H1 (cell line): ENCODE measurements around the gene GINS3. TPM values are rescaled to one million over a fixed set of nuclear protein-coding genes. Genes with fewer than 3 reads are reported as not detected.

Experiments used
- ASH2L ChIP-seq: fragments of 200-600, 300-600 bp; sonication (generic); IDR thresholded peaks from one replicate; pipeline ENCODE4 v1.7.1; 2017; ENCODE audit warnings: low read length
- CBX5 ChIP-seq: fragments of 300-800, 300-1000 bp; sonication (generic); IDR thresholded peaks from 2 replicates; pipeline ENCODE4 v1.7.1; 2016; ENCODE audit warnings: antibody characterized with exemption, low read length, low read depth
- CHD2 ChIP-seq: IDR thresholded peaks from 2 replicates; pipeline ENCODE4 v1.6.1; 2012; ENCODE audit warnings: low read length, improper control_type of control experiment
- CREB1 ChIP-seq: IDR thresholded peaks from 2 replicates; pipeline ENCODE4 v1.6.1; 2012; ENCODE audit warnings: inconsistent platforms
- E2F6 ChIP-seq: IDR thresholded peaks from 2 replicates; pipeline ENCODE4 v1.6.1; 2012; ENCODE audit warnings: inconsistent platforms
- EP300 ChIP-seq, 2 experiments: IDR thresholded peaks; 1 replicate in 1 of 2; 2 replicates in 1 of 2; pipeline ENCODE4 v1.6.1; 2011 to 2012; ENCODE audit warnings: low read depth in 2 of 2, low read length in 2 of 2, mild to moderate bottlenecking in 2 of 2, borderline replicate concordance in 1 of 2, inconsistent platforms in 1 of 2, moderate library complexity in 1 of 2
- EZH2 ChIP-seq: fragments of 200-600 bp; sonication (generic); IDR thresholded peaks from 2 replicates; pipeline ENCODE4 v1.7.1; 2012; ENCODE audit warnings: low read depth, mild to moderate bottlenecking, moderate library complexity, low read length, inconsistent platforms; ENCODE audit not compliant: severe bottlenecking
- FOSL1 ChIP-seq: IDR thresholded peaks from 2 replicates; pipeline ENCODE4 v1.6.1; 2011; ENCODE audit warnings: mild to moderate bottlenecking, low read depth, low read length, moderate library complexity; ENCODE audit not compliant: insufficient read depth
- GTF2F1 ChIP-seq: IDR thresholded peaks from 2 replicates; pipeline ENCODE4 v1.6.1; 2012; ENCODE audit warnings: low read depth, low read length, improper control_type of control experiment, borderline replicate concordance
- HDAC2 ChIP-seq, 2 experiments: fragments of 300-600 bp in 1 of 2; sonication (generic) in 1 of 2; IDR thresholded peaks; 2 replicates each; pipeline ENCODE4 v1.6.1; 2011 to 2012; ENCODE audit warnings: low read depth in 2 of 2, low read length in 2 of 2, mild to moderate bottlenecking in 2 of 2, moderate library complexity in 2 of 2, borderline replicate concordance in 1 of 2, inconsistent platforms in 1 of 2
- HDAC6 ChIP-seq: IDR thresholded peaks from one replicate; pipeline ENCODE4 v1.7.1; 2012; ENCODE audit warnings: low read depth, mild to moderate bottlenecking, inconsistent platforms, low read length, moderate library complexity
- KDM4A ChIP-seq: IDR thresholded peaks from one replicate; pipeline ENCODE4 v1.7.1; 2012; ENCODE audit warnings: low read depth, mild to moderate bottlenecking, moderate library complexity, low read length, inconsistent platforms; ENCODE audit not compliant: severe bottlenecking
- MAFK ChIP-seq: IDR thresholded peaks from 2 replicates; pipeline ENCODE4 v1.6.1; 2012; ENCODE audit warnings: low read depth, mild to moderate bottlenecking, improper control_type of control experiment, low read length
- POU5F1 ChIP-seq: IDR thresholded peaks from 2 replicates; pipeline ENCODE4 v1.6.1; 2011; ENCODE audit warnings: low read depth, mild to moderate bottlenecking, low read length, moderate library complexity
- SAP30 ChIP-seq: fragments of 300-600 bp; sonication (generic); IDR thresholded peaks from 2 replicates; pipeline ENCODE4 v1.7.1; 2012; ENCODE audit warnings: low read length, moderate library complexity, mild to moderate bottlenecking, inconsistent platforms; ENCODE audit not compliant: insufficient read depth, insufficient replicate concordance
- SUZ12 ChIP-seq: fragments of 200-600 bp; sonication (generic); IDR thresholded peaks from 2 replicates; pipeline ENCODE4 v1.6.1; 2012; ENCODE audit warnings: mild to moderate bottlenecking, inconsistent platforms, low read length, moderate library complexity, mixed read lengths
- TAF1 ChIP-seq: IDR thresholded peaks from 2 replicates; pipeline ENCODE4 v1.6.1; 2011; ENCODE audit warnings: mild to moderate bottlenecking, low read depth, low read length
- TAF7 ChIP-seq: optimal IDR thresholded peaks from 2 replicates; pipeline ENCODE3; 2011; ENCODE audit warnings: low read depth, mild to moderate bottlenecking, inconsistent platforms, low read length, moderate library complexity, borderline replicate concordance
- polyA plus RNA-seq, 7 experiments: library from polyadenylated mRNA; depleted of rRNA in 3 of 7; stranded (reverse) in 5 of 7; unstranded in 2 of 7; fragments of >200 nt in 5 of 7; fragments of 200-250 nt in 2 of 7; gene quantifications; 1 replicate in 5 of 7; 2 replicates in 1 of 7; 4 replicates in 1 of 7; pipeline versions ENCODE4 v1.2.1 to v1.2.3, GENCODE V29; 2011 to 2013; ENCODE audit warnings: missing spikeins in 2 of 7, mixed read lengths in 2 of 7
- total RNA-seq: library from RNA; stranded (reverse); fragmentation: NEBNext Ultra II Directional; extraction: Animal tissue kit (Norgen Biotek cat#: 25700); gene quantifications from 2 replicates; pipeline ENCODE4 v1.2.1, GENCODE V29; 2021
- TF ChIP-seq, protein P1 (sequence below): IDR thresholded peaks from 2 replicates; pipeline ENCODE4 v1.6.1; 2012; ENCODE audit warnings: low read length, inconsistent platforms

The GINS3 gene
- total and polyA plus RNA-seq, 2 of the 8 experiments (the other 6 are each of a cell fraction or from before 2014, with no cell fraction given) = 12.9 to 15.4 TPM

DNA sequence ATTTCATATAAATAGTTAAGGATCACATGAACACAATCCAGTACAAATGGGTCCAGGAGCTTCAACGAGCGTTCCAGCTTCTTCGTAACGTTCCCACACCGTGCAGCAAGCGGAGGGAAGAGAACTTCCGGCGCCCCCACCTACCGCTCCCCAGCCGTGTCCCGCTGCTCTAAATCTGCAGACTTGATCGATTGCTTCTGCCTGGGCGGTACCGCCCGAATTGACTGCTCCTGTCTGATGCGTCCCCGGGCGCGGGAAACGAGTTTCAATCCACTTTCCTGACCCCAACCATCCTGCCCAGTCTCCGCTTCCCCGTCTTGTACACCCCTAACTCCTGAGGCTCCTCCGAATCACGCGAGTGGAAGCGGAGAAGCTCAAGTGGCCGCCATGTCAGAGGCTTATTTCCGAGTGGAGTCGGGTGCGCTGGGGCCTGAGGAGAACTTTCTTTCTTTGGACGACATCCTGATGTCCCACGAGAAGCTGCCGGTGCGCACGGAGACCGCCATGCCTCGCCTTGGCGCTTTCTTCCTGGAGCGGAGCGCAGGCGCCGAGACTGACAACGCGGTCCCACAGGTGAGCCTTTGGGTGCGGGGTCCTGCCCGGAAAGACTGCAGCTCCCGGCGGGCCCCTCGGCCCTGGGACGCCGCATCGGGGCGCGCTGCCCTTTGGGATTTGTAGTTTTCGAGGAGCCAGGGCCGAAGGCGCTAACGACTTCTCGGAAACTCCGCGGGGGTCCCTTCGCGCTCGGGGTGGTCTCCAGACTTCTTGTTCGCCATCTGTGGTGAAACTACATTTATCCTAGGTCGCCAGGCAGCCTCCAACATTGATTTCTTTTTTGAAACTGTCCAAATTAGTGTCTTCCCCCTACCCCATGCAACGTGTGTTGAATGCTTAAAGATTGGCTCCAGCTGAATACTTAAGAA lies at the start of gene GINS3 (continued):
- TF ChIP-seq E2F6 = peak; percentile 98
- TF ChIP-seq TAF7 = no peak
- no peak for TF ChIP-seq SUZ12
- TF ChIP-seq HDAC2 (IDR thresholded peaks at IDR 0.05; ENCODE audit: borderline replicate concordance in 1 of 2, low read depth in 2 of 2, low read length in 2 of 2) = peak; percentile 33 to 84; a peak in 2 of 4 replicates
- TF ChIP-seq ASH2L = peak; percentile 98
- TF ChIP-seq GTF2F1 = no peak
- TF ChIP-seq, protein P1, sequence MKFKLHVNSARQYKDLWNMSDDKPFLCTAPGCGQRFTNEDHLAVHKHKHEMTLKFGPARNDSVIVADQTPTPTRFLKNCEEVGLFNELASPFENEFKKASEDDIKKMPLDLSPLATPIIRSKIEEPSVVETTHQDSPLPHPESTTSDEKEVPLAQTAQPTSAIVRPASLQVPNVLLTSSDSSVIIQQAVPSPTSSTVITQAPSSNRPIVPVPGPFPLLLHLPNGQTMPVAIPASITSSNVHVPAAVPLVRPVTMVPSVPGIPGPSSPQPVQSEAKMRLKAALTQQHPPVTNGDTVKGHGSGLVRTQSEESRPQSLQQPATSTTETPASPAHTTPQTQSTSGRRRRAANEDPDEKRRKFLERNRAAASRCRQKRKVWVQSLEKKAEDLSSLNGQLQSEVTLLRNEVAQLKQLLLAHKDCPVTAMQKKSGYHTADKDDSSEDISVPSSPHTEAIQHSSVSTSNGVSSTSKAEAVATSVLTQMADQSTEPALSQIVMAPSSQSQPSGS = no peak
- TF ChIP-seq KDM4A = peak; percentile 95
- TF ChIP-seq CHD2 = 0 out of 2 replicates have a peak, but pooled peaks have one; percentile 24
- 0 out of 2 replicates have a peak, but pooled peaks have one; percentile 33 for TF ChIP-seq TAF1
- no peak for TF ChIP-seq MAFK
- no peak for TF ChIP-seq EP300 (IDR thresholded peaks at IDR 0.05; ENCODE audit: borderline replicate concordance in 1 of 2, low read depth in 2 of 2, low read length in 2 of 2)
- peak; percentile 62; the same call in 1 of the 2 replicates for TF ChIP-seq CREB1
- TF ChIP-seq EZH2 = no peak
- TF ChIP-seq POU5F1 = no peak
- peak; percentile 83 for TF ChIP-seq SAP30
- TF ChIP-seq FOSL1 = no peak
- no peak for TF ChIP-seq CBX5
- no peak for TF ChIP-seq HDAC6
